A549 (cell line): ENCODE measurements around the gene FNIP2. TPM values are rescaled to one million over a fixed set of nuclear protein-coding genes. Genes with fewer than 3 reads are reported as not detected.

Experiments used
- ATAC-seq, 2 experiments: fragments of 200-7000 bp in 1 of 2; fragments of >200 bp in 1 of 2; cut with Nextera tagmentation in 1 of 2; cut with Tn5 transposase in 1 of 2; 3 replicates each; pipeline versions ENCODE4 v1.8.0 to v1.9.1; 2018 to 2020; ENCODE audit warnings: mild to moderate bottlenecking in 1 of 2, moderate library complexity in 1 of 2
- CTCF ChIA-PET: fragments of 300-600 bp; sonication (Branson Sonifier 250); formaldehyde crosslinking; extraction: SDS; loops from one replicate; lab custom pipeline; 2021; ENCODE audit warnings: antibody characterized with exemption, inconsistent platforms; lab: Yijun Ruan, JAX
- POLR2A ChIA-PET: fragments of 350-600 bp; formaldehyde crosslinking; extraction: SDS; loops from one replicate; lab custom pipeline; 2021; ENCODE audit warnings: antibody characterized with exemption, inconsistent platforms; lab: Yijun Ruan, JAX
- DNase-seq, 2 experiments: peaks; one replicate each; pipeline versions ENCODE4 v3.0.0 to v3.0.0-alpha.2; 2011 to 2016; ENCODE audit warnings: low read depth in 1 of 2, low spot score in 1 of 2
- FAIRE-seq: peaks from 2 replicates; lab custom pipeline; 2011; peaks lifted over from hg19 to GRCh38; lab: Jason Lieb, UNC
- H3K27ac ChIP-seq, 2 experiments: fragments of >200 bp; sonication (Bioruptor Twin); formaldehyde crosslinking; 3 replicates each; pipeline ENCODE4 v1.5.1; 2016 to 2017
- H3K4me1 ChIP-seq: fragments of >200 bp; sonication (Bioruptor Twin); formaldehyde crosslinking; 3 replicates; pipeline ENCODE4 v1.6.1; 2016
- H3K4me2 ChIP-seq: fragments of >200 bp; sonication (Bioruptor Twin); formaldehyde crosslinking; 3 replicates; pipeline ENCODE4 v1.6.1; 2016
- H3K4me3 ChIP-seq: fragments of >200 bp; sonication (Bioruptor Twin); formaldehyde crosslinking; 3 replicates; pipeline ENCODE4 v1.5.1; 2016
- H3K9me3 ChIP-seq: fragments of >200 bp; sonication (Bioruptor Twin); formaldehyde crosslinking; 3 replicates; pipeline ENCODE4 v1.6.1; 2016
- ATOH8 ChIP-seq: fragments of 250-450 bp; sonication (Bioruptor Pico); IDR thresholded peaks from 2 replicates; pipeline ENCODE4 v1.5.0; 2020; ENCODE audit warnings: low read depth, mild to moderate bottlenecking, moderate library complexity
- BHLHE40 ChIP-seq: IDR thresholded peaks from 2 replicates; pipeline ENCODE4 v1.6.1; 2012; ENCODE audit warnings: low read depth, low read length, inconsistent platforms
- CEBPB ChIP-seq, 2 experiments: fragments of >200 bp in 1 of 2; sonication (Bioruptor Twin) in 1 of 2; formaldehyde crosslinking in 1 of 2; IDR thresholded peaks; 2 replicates each; pipeline ENCODE4 v1.6.1; 2012 to 2016
- CHD2 ChIP-seq: fragments of 150-350 bp; IDR thresholded peaks from 2 replicates; pipeline ENCODE4 v1.6.1; 2014; ENCODE audit warnings: low read length; ENCODE audit not compliant: partially characterized antibody
- E2F6 ChIP-seq: IDR thresholded peaks from 2 replicates; pipeline ENCODE4 v1.6.1; 2012; ENCODE audit warnings: low read depth, borderline replicate concordance
- ELK1 ChIP-seq: fragments of 150-350 bp; IDR thresholded peaks from 2 replicates; pipeline ENCODE4 v1.6.1; 2014; ENCODE audit warnings: low read depth, mild to moderate bottlenecking, low read length
- ESRRA ChIP-seq: fragments of 150-350 bp; IDR thresholded peaks from 2 replicates; pipeline ENCODE4 v1.6.1; 2014; ENCODE audit warnings: mild to moderate bottlenecking, low read length, borderline replicate concordance
- FOSL2 ChIP-seq, 2 experiments: fragments of 450-650 bp in 1 of 2; fragments of >200 bp in 1 of 2; sonication (Bioruptor Twin) in 1 of 2; formaldehyde crosslinking; IDR thresholded peaks; 2 replicates each; pipeline versions ENCODE4 v1.5.0 to v1.6.1; 2016 to 2020; ENCODE audit warnings: mild to moderate bottlenecking in 1 of 2, moderate library complexity in 1 of 2
- FOXS1 ChIP-seq: fragments of 250-450 bp; sonication (Bioruptor Pico); IDR thresholded peaks from 2 replicates; pipeline ENCODE4 v1.5.0; 2020; ENCODE audit warnings: mild to moderate bottlenecking, moderate library complexity
- GATA3 ChIP-seq: IDR thresholded peaks from 2 replicates; pipeline ENCODE4 v1.6.1; 2012; ENCODE audit warnings: borderline replicate concordance
- HDAC2 ChIP-seq: fragments of 200-600 bp; sonication (generic); IDR thresholded peaks from 2 replicates; pipeline ENCODE4 v1.6.1; 2016
- HOXA7 ChIP-seq: fragments of 250-450 bp; sonication (Bioruptor Pico); IDR thresholded peaks from 2 replicates; pipeline ENCODE4 v1.5.0; 2020; ENCODE audit warnings: mild to moderate bottlenecking, moderate library complexity
- HOXB5 ChIP-seq: fragments of 250-450 bp; sonication (Bioruptor Pico); IDR thresholded peaks from 2 replicates; pipeline ENCODE4 v1.5.0; 2020; ENCODE audit warnings: mild to moderate bottlenecking, moderate library complexity
- KDM1A ChIP-seq: fragments of 200-600 bp; sonication (generic); IDR thresholded peaks from 2 replicates; pipeline ENCODE4 v1.6.1; 2016; ENCODE audit warnings: low read depth, mild to moderate bottlenecking
- KDM5A ChIP-seq: fragments of 200-600 bp; sonication (generic); IDR thresholded peaks from 2 replicates; pipeline ENCODE4 v1.6.1; 2016; ENCODE audit warnings: antibody characterized with exemption, mild to moderate bottlenecking
- NPAS2 ChIP-seq: fragments of 250-450 bp; sonication (Bioruptor Pico); IDR thresholded peaks from 2 replicates; pipeline ENCODE4 v1.8.0; 2022; ENCODE audit warnings: mild to moderate bottlenecking, moderate library complexity, borderline replicate concordance
- NR3C1 ChIP-seq: fragments of >200 bp; sonication (Bioruptor Twin); formaldehyde crosslinking; IDR thresholded peaks from 3 replicates; pipeline ENCODE4 v1.6.1; 2017
- POLR2A ChIP-seq: IDR thresholded peaks from 2 replicates; pipeline ENCODE4 v1.6.1; 2012; ENCODE audit warnings: mild to moderate bottlenecking, low read length
- RAD21 ChIP-seq, 2 experiments: fragments of >200 bp in 1 of 2; sonication (Bioruptor Twin) in 1 of 2; formaldehyde crosslinking in 1 of 2; IDR thresholded peaks in 1 of 2; conservative IDR thresholded peaks in 1 of 2; 2 replicates in 1 of 2; 3 replicates in 1 of 2; pipeline ENCODE4 v1.6.1; 2012 to 2018; ENCODE audit warnings: inconsistent platforms in 1 of 2
- RCOR1 ChIP-seq: fragments of 150-350 bp; IDR thresholded peaks from 2 replicates; pipeline ENCODE4 v1.6.1; 2014; ENCODE audit warnings: antibody characterized with exemption, low read length, low read depth
- SMC3 ChIP-seq: fragments of >200 bp; sonication (Bioruptor Twin); formaldehyde crosslinking; IDR thresholded peaks from 3 replicates; pipeline ENCODE4 v1.6.1; 2018; ENCODE audit warnings: inconsistent platforms
- TP53 ChIP-seq: fragments of 250-450 bp; sonication (Bioruptor Pico); IDR thresholded peaks from 2 replicates; pipeline ENCODE4 v1.5.0; 2021; ENCODE audit warnings: mild to moderate bottlenecking, moderate library complexity
- USF2 ChIP-seq: fragments of 450-650 bp; IDR thresholded peaks from 2 replicates; pipeline ENCODE4 v1.6.1; 2014; ENCODE audit warnings: antibody characterized with exemption
- ZFP36 ChIP-seq: fragments of 450-650 bp; IDR thresholded peaks from 2 replicates; pipeline ENCODE4 v1.6.1; 2014; ENCODE audit warnings: borderline replicate concordance; ENCODE audit not compliant: partially characterized antibody
- ZSCAN20 ChIP-seq: fragments of 250-450 bp; sonication (Bioruptor Pico); IDR thresholded peaks from 2 replicates; pipeline ENCODE4 v1.8.0; 2022; ENCODE audit warnings: mild to moderate bottlenecking, moderate library complexity
- WGBS: methylation state at CpG from one replicate; pipeline ENCODE4 v1.1.6; 2017; ENCODE audit errors: missing lambda C conversion rate; 5-methylcytosine and 5-hydroxymethylcytosine counted together
- polyA plus RNA-seq, 4 experiments: library from polyadenylated mRNA; depleted of rRNA in 3 of 4; stranded (reverse); fragments of >200 nt; fragmentation: RNase III in 1 of 4; extraction: RNeasy Plus Mini Kit Qiagen cat#74134 plus additional on column Dnase treatment in 1 of 4; gene quantifications; 2 replicates in 3 of 4; 3 replicates in 1 of 4; pipeline ENCODE4 v1.2.3, GENCODE V29; 2011 to 2017
- TF ChIP-seq, protein P1 (sequence below): IDR thresholded peaks from 2 replicates; pipeline ENCODE4 v1.6.1; 2012

Gene FNIP2
- polyA plus RNA-seq, 2 of the 4 experiments (the other 2 are of a cell fraction) = 2.0 to 2.5 TPM

DNA sequence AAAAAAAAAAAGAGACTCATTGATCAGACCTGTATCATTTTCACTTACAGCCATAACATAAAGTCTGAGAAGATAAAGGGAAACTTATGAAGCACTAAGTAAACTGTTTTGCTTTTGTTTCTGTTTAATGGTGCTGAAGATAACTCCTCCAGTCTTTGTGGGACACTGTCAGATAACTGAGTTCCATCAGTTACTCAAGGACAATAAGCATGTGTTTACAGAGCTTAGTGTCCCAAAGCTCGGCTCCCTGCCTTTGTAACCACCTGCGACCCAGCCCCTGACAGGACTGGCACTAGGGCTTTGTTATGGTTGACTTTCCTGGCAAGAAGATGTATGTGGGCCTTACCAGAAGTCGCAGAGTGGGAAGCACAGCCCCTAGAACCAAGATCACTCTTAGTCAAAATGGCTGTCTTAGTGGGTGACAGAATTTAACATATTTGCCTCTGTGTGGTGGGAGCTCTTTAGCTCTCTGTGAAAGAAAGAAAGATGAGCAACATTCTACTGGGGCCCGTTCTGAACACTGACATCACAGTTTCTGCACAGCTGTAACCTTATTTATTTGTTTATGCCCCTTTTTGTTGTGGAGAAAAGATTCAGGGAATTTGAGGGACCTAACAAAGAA is 68.1 kb downstream of the FNIP2 start:
- no peak for FAIRE-seq

DNA sequence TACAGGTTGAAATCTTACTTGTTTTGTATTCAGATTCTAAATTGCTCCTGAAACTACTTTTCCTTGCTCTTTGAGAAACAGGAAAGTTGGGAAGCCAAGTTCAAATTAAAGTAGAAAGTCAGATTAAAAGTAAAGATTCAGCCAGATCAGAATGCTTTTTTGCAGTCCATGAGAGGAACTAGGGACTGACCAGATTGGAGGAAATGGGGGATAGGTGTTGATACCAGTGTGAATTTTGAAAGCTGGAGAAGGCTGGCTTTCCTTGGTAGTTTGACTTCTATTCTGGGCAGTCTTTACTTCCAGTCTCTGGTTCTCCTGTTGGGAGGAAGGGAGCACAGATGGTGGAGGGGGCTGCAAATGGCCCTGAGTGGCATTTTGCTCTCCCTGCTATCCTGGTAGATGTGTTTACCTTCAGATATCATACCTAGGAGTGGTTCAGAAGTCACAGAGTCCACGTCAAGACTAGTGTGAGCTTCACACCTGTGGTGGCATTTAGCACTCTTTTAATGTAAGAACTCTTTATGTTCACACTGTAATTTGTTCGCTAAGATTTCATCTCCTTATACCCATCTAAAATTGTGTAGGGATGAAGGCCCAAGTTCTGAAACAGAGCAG is 68.8 kb downstream of the FNIP2 start:
- Histone ChIP-seq H3K27ac (no peak overlapping the region), H3K4me3 (no peak overlapping the region), H3K9me3 (no peaks in the 10 kb centered on the region)
- ChIA-PET CTCF (interaction anchor here (0.6 to 1.3 kb wide), 3 partner anchors 12 to 27 kb away, joined by 3 read pairs; no protein-coding TSS in a partner anchor), POLR2A (no interaction called here)
- 88% methylated on average over 2 of the region's 2 CpGs for WGBS
- TF ChIP-seq, protein P1, sequence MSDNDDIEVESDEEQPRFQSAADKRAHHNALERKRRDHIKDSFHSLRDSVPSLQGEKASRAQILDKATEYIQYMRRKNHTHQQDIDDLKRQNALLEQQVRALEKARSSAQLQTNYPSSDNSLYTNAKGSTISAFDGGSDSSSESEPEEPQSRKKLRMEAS = no peak
- no peak for TF ChIP-seq FOSL2 (IDR thresholded peaks at IDR 0.05)
- TF ChIP-seq FOSL2 (CRISPR knock-in tag; IDR thresholded peaks at IDR 0.05) = no peak
- no peak for TF ChIP-seq NPAS2 (CRISPR knock-in tag)
- TF ChIP-seq BHLHE40 = no peak
- TF ChIP-seq RAD21 (conservative IDR thresholded peaks at IDR 0.05 in 1 of 2, IDR thresholded peaks at IDR 0.05 in 1 of 2) = no peak
- TF ChIP-seq ATOH8 (CRISPR knock-in tag) = no peak
- TF ChIP-seq KDM5A = no peak
- TF ChIP-seq NR3C1 = no peak
- TF ChIP-seq SMC3 = no peak
- no peak for TF ChIP-seq CEBPB (IDR thresholded peaks at IDR 0.05)
- TF ChIP-seq POLR2A = no peak
- TF ChIP-seq KDM1A = no peak
- no peak for TF ChIP-seq HOXA7
- no peak for TF ChIP-seq E2F6
- TF ChIP-seq CHD2 = no peak
- TF ChIP-seq ESRRA = no peak
- TF ChIP-seq, all 56 proteins: peak for 0
- FAIRE-seq = no peak
- no peak for DNase-seq
- no peak overlapping the region for H3K4me2 ChIP-seq
- ATAC-seq = no peak
- H3K4me1 ChIP-seq = no peaks in the 10 kb centered on the region

More for the DNA sequence above, 68.1 kb downstream of the FNIP2 start:
- WGBS = 86% methylated on average over 4 of the region's 4 CpGs
- no peak overlapping the region for H3K27ac ChIP-seq
- H3K4me2 ChIP-seq = no peak overlapping the region
- no peak overlapping the region for H3K4me3 ChIP-seq
- DNase-seq (no peak), ATAC-seq (no peak)
- no peaks in the 10 kb centered on the region for H3K9me3 ChIP-seq
- ChIA-PET POLR2A (no interaction called here), CTCF (no interaction called here)
- H3K4me1 ChIP-seq = no peaks in the 10 kb centered on the region
- TF ChIP-seq GATA3 (no peak), ELK1 (no peak), HOXB5 (CRISPR knock-in tag) (no peak), KDM5A (no peak), TP53 (CRISPR knock-in tag) (no peak), ZSCAN20 (CRISPR knock-in tag) (no peak), FOSL2 (IDR thresholded peaks at IDR 0.05) (no peak), FOSL2 (CRISPR knock-in tag; IDR thresholded peaks at IDR 0.05) (no peak), RAD21 (conservative IDR thresholded peaks at IDR 0.05 in 1 of 2, IDR thresholded peaks at IDR 0.05 in 1 of 2) (no peak), RCOR1 (no peak), FOXS1 (CRISPR knock-in tag) (no peak), ZFP36 (no peak), HOXA7 (no peak), HDAC2 (no peak), USF2 (no peak)
- TF ChIP-seq, protein P1 = no peak
